DOHH2 (cell line): ENCODE results near the gene TEAD3.

Experiments
- H3F3A ChIP-seq: fragments of 200-600 bp; sonication (generic), shearing (Covaris generic); 2 replicates; pipeline ENCODE4 v1.6.0; 2016; ENCODE audit warnings: antibody characterized with exemption, mild to moderate bottlenecking; ENCODE audit not compliant: control insufficient read depth, insufficient read depth
- H3K27ac ChIP-seq: fragments of 200-600 bp; sonication (generic); 2 replicates; pipeline ENCODE4 v1.5.1; 2014; ENCODE audit warnings: low read depth, mild to moderate bottlenecking, low read length, moderate library complexity
- H3K27me3 ChIP-seq: fragments of 200-600 bp; sonication (generic); 2 replicates; pipeline ENCODE4 v1.6.1; 2014; ENCODE audit warnings: mild to moderate bottlenecking, low read length, mixed read lengths; ENCODE audit not compliant: control insufficient read depth
- H3K36me3 ChIP-seq: fragments of 200-600 bp; sonication (generic); 2 replicates; pipeline ENCODE4 v1.6.1; 2014; ENCODE audit warnings: mild to moderate bottlenecking, low read length, moderate library complexity, mixed read lengths; ENCODE audit not compliant: control insufficient read depth
- H3K4me1 ChIP-seq: fragments of 200-600 bp; sonication (generic); 2 replicates; pipeline ENCODE4 v1.6.1; 2014; ENCODE audit warnings: mild to moderate bottlenecking, low read length, mixed read lengths; ENCODE audit not compliant: control insufficient read depth
- H3K4me2 ChIP-seq: fragments of 200-600 bp; sonication (generic); 2 replicates; pipeline ENCODE4 v1.6.0; 2014; ENCODE audit warnings: mild to moderate bottlenecking, low read length, moderate library complexity
- H3K4me3 ChIP-seq: fragments of 200-600 bp; sonication (generic); 2 replicates; pipeline ENCODE4 v1.5.1; 2014; ENCODE audit warnings: mild to moderate bottlenecking, low read length, mixed read lengths
- H3K79me2 ChIP-seq: fragments of 200-600 bp; sonication (generic); 2 replicates; pipeline ENCODE4 v1.6.1; 2014; ENCODE audit warnings: mild to moderate bottlenecking, low read length, mixed read lengths; ENCODE audit not compliant: control insufficient read depth
- H3K9me2 ChIP-seq: fragments of 200-600 bp; sonication (generic); replicated peaks from 2 replicates; pipeline ENCODE4 v1.6.1; 2014; ENCODE audit warnings: mild to moderate bottlenecking, low read length, mixed read lengths; ENCODE audit not compliant: control insufficient read depth
- H3K9me3 ChIP-seq: fragments of 200-600 bp; sonication (generic); 2 replicates; pipeline ENCODE4 v1.6.1; 2014; ENCODE audit warnings: antibody characterized with exemption, low read length, mixed read lengths; ENCODE audit not compliant: control insufficient read depth, insufficient read depth
- H4K20me1 ChIP-seq: fragments of 200-600 bp; sonication (generic); 2 replicates; pipeline ENCODE4 v1.6.0; 2014; ENCODE audit warnings: low read depth, mild to moderate bottlenecking, antibody characterized with exemption, low read length, moderate library complexity; ENCODE audit not compliant: control insufficient read depth, insufficient read depth
- CTCF ChIP-seq: fragments of 200-600 bp; sonication (generic); IDR thresholded peaks from one replicate; pipeline ENCODE4 v1.5.1; 2014; ENCODE audit warnings: antibody characterized with exemption, mild to moderate bottlenecking, low read depth, low read length; ENCODE audit not compliant: poor library complexity, severe bottlenecking
- EZH2phosphoT487 ChIP-seq: fragments of 200-600 bp; sonication (generic); IDR thresholded peaks from 2 replicates; pipeline ENCODE4 v1.6.1; 2017; ENCODE audit warnings: borderline replicate concordance, mild to moderate bottlenecking, antibody characterized with exemption, low read length, moderate library complexity, mixed read lengths

The TEAD3 gene

GRCh38 chr6:35508027-35508426 is 11.1 kb upstream of the TEAD3 start:
- Histone ChIP-seq H3K4me2 (no peak overlapping the region), H3K27ac (no peak overlapping the region), H3K9me3 (no peaks in the 10 kb centered on the region), H3K79me2 (no peaks in the 10 kb centered on the region), H3K27me3 (peaks cover 49% of the 10 kb centered on the region), H3F3A (no peaks in the 10 kb centered on the region), H3K36me3 (no peaks in the 10 kb centered on the region), H3K4me1 (0 out of 2 replicates have a peak, but pooled peaks cover 6% of the 10 kb centered on the region), H3K9me2 (no peaks in the 10 kb centered on the region), H4K20me1 (no peaks in the 10 kb centered on the region), H3K4me3 (no peak overlapping the region)
- no peak for TF ChIP-seq CTCF
- TF ChIP-seq EZH2phosphoT487: no peak

GRCh38 chr6:35507221-35507620 is 10.3 kb upstream of the TEAD3 start:
- Histone ChIP-seq H3K4me2 (no peak overlapping the region), H3K4me1 (0 out of 2 replicates have a peak, but pooled peaks cover 6% of the 10 kb centered on the region), H3K79me2 (no peaks in the 10 kb centered on the region), H3K9me2 (no peaks in the 10 kb centered on the region), H3F3A (no peaks in the 10 kb centered on the region), H3K27me3 (peaks cover 49% of the 10 kb centered on the region), H3K27ac (no peak overlapping the region), H3K4me3 (no peak overlapping the region), H4K20me1 (no peaks in the 10 kb centered on the region), H3K9me3 (no peaks in the 10 kb centered on the region), H3K36me3 (no peaks in the 10 kb centered on the region)
- no peak for TF ChIP-seq EZH2phosphoT487
- TF ChIP-seq CTCF: no peak

GRCh38 chr6:35506536-35506935 is 9.7 kb upstream of the TEAD3 start:
- Histone ChIP-seq H3K4me2 (no peak overlapping the region), H3K4me3 (no peak overlapping the region)

More at GRCh38 chr6:35506536-35506935, 9.7 kb upstream of the TEAD3 start:
- H3K36me3 ChIP-seq: no peaks in the 10 kb centered on the region
- H3F3A ChIP-seq: no peaks in the 10 kb centered on the region
- no peaks in the 10 kb centered on the region for H4K20me1 ChIP-seq
- H3K9me2 ChIP-seq: no peaks in the 10 kb centered on the region
- no peak overlapping the region for H3K27ac ChIP-seq
- no peaks in the 10 kb centered on the region for H3K9me3 ChIP-seq
- TF ChIP-seq EZH2phosphoT487 (no peak), CTCF (no peak)
- H3K27me3 ChIP-seq: peaks cover 51% of the 10 kb centered on the region
- H3K79me2 ChIP-seq: no peaks in the 10 kb centered on the region
- H3K4me1 ChIP-seq: 0 out of 2 replicates have a peak, but pooled peaks cover 6% of the 10 kb centered on the region
